Panc1 (cell line): ENCODE results near the gene FDCSP. TPM values are rescaled to one million over a fixed set of nuclear protein-coding genes. Genes with fewer than 3 reads are reported as not detected.

Source experiments
- ATAC-seq: fragments of 200-7000 bp; cut with Tn5 transposase; 2 replicates; pipeline ENCODE4 v1.9.1; 2020; ENCODE audit warnings: mild to moderate bottlenecking, moderate library complexity
- BruUV-seq: library from RNA; stranded (reverse); fragments of 400-500 nt; replicated peaks from 2 replicates; lab custom pipeline; 2021; lab: Mats Ljungman, UMichigan
- CTCF ChIA-PET: fragments of 300-600 bp; sonication (Branson Sonifier 250); formaldehyde crosslinking; loops from one replicate; lab custom pipeline; 2022; ENCODE audit warnings: antibody characterized with exemption; lab: Charles Lee
- POLR2A ChIA-PET: fragments of 300-600 bp; sonication (Branson Sonifier 250); formaldehyde crosslinking; loops from one replicate; lab custom pipeline; 2022; ENCODE audit warnings: antibody characterized with exemption; lab: Charles Lee
- DNase-seq: peaks from one replicate; pipeline ENCODE4 v3.0.0-alpha.2; 2010; ENCODE audit warnings: low read depth, low spot score
- H3K27ac ChIP-seq: 2 replicates; pipeline ENCODE4 v1.5.1; 2011; ENCODE audit warnings: mild to moderate bottlenecking, low read length, inconsistent platforms
- H3K27me3 ChIP-seq: fragments of 200-500 bp; sonication (Bioruptor generic); 2 replicates; pipeline ENCODE4 v1.6.0; 2014; ENCODE audit warnings: low read length, inconsistent platforms; ENCODE audit not compliant: control insufficient read depth, insufficient read depth
- H3K36me3 ChIP-seq: fragments of 200-500 bp; sonication (Bioruptor generic); 2 replicates; pipeline ENCODE4 v1.5.1; 2014; ENCODE audit warnings: inconsistent platforms, mild to moderate bottlenecking, low read length, moderate library complexity; ENCODE audit not compliant: control insufficient read depth, insufficient read depth
- H3K4me1 ChIP-seq: 2 replicates; pipeline ENCODE4 v1.5.1; 2011; ENCODE audit warnings: inconsistent platforms, mild to moderate bottlenecking, low read length, moderate library complexity; ENCODE audit not compliant: control insufficient read depth, insufficient read depth
- H3K4me3 ChIP-seq, 2 experiments: 2 replicates each; pipeline ENCODE4 v1.5.1; 2011 to 2012; ENCODE audit warnings: low read depth in 2 of 2, low read length in 2 of 2, mild to moderate bottlenecking in 2 of 2, inconsistent platforms in 1 of 2, moderate library complexity in 1 of 2
- H3K9me3 ChIP-seq: fragments of 200-500 bp; sonication (Bioruptor generic); 2 replicates; pipeline ENCODE4 v1.5.1; 2014; ENCODE audit warnings: low read depth, mild to moderate bottlenecking, inconsistent platforms, low read length, moderate library complexity; ENCODE audit not compliant: control insufficient read depth, insufficient read depth
- POLR2AphosphoS5 ChIP-seq: IDR thresholded peaks from 2 replicates; pipeline ENCODE4 v1.6.1; 2012; ENCODE audit warnings: mild to moderate bottlenecking, low read depth, low read length, moderate library complexity
- SIN3A ChIP-seq: IDR thresholded peaks from 2 replicates; pipeline ENCODE4 v1.6.1; 2012; ENCODE audit warnings: low read depth, mild to moderate bottlenecking, low read length, moderate library complexity, borderline replicate concordance; ENCODE audit not compliant: insufficient read depth
- TCF7L2 ChIP-seq: IDR thresholded peaks from 2 replicates; pipeline ENCODE4 v1.6.1; 2011; ENCODE audit warnings: mild to moderate bottlenecking, low read depth, low read length, inconsistent platforms
- in situ Hi-C: cut with HindIII; loops from 2 replicates; pipeline ENCODE4 v1.10.0; 2016; ENCODE audit warnings: low sequenced_read_pairs, low pct_unique_long_range_greater_than_20kb
- intact Hi-C: fragments of 100-400 bp; cut with micrococcal nuclease; formaldehyde crosslinking; loops from one replicate; pipeline ENCODE4 v1.10.0; 2022; ENCODE audit not compliant: unreplicated experiment
- total RNA-seq: library from RNA; stranded (reverse); gene quantifications from one replicate; pipeline ENCODE4 v1.2.1, GENCODE V29; 2021; ENCODE audit not compliant: unreplicated experiment
- TF ChIP-seq, protein P1 (sequence below): fragments of 450-650 bp; IDR thresholded peaks from 2 replicates; pipeline ENCODE4 v1.5.1; 2017; ENCODE audit warnings: mild to moderate bottlenecking
- TF ChIP-seq, protein P2 (sequence below), 2 experiments: IDR thresholded peaks; 2 replicates each; pipeline ENCODE4 v1.6.1; 2011 to 2012; ENCODE audit warnings: low read depth in 2 of 2, control low read depth in 1 of 2, low read length in 1 of 2, mild to moderate bottlenecking in 1 of 2, moderate library complexity in 1 of 2; ENCODE audit not compliant: insufficient read depth in 1 of 2

FDCSP gene
- total RNA-seq, 1 experiment from 2014 or later: not detected

DNA sequence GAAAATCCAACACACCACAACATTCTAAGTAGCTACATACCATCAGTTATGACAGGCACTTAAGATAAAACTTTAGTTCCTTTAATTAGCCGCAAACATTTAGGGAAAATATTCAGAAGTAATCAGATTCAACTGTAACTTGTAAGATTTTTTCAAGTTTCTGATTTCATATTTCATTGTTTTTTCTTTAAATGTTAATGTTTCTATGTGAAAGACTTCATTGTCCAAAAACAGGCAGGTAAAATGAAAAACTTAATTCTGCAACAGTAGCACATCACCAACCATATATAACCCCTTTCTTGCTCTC lies 42.0 kb upstream of the FDCSP start:
- no peak overlapping the region for H3K27ac ChIP-seq
- no peak overlapping the region for H3K4me3 ChIP-seq
- intact Hi-C loops: loop anchor here (5.0 to 10.0 kb wide), 3 partner anchors 287 to 489 kb away; no protein-coding TSS in a partner anchor
- no TSS peak for BruUV-seq
- no peaks in the 10 kb centered on the region for H3K27me3 ChIP-seq
- in situ Hi-C loops: no loop called here
- ATAC-seq (no peak), DNase-seq (no peak)
- ChIA-PET CTCF (no interaction called here), POLR2A (no interaction called here)
- TF ChIP-seq, protein P1, sequence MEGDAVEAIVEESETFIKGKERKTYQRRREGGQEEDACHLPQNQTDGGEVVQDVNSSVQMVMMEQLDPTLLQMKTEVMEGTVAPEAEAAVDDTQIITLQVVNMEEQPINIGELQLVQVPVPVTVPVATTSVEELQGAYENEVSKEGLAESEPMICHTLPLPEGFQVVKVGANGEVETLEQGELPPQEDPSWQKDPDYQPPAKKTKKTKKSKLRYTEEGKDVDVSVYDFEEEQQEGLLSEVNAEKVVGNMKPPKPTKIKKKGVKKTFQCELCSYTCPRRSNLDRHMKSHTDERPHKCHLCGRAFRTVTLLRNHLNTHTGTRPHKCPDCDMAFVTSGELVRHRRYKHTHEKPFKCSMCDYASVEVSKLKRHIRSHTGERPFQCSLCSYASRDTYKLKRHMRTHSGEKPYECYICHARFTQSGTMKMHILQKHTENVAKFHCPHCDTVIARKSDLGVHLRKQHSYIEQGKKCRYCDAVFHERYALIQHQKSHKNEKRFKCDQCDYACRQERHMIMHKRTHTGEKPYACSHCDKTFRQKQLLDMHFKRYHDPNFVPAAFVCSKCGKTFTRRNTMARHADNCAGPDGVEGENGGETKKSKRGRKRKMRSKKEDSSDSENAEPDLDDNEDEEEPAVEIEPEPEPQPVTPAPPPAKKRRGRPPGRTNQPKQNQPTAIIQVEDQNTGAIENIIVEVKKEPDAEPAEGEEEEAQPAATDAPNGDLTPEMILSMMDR: peak; percentile 38; the same call in 1 of the 2 replicates
- TF ChIP-seq TCF7L2: no peak
- TF ChIP-seq, protein P2, sequence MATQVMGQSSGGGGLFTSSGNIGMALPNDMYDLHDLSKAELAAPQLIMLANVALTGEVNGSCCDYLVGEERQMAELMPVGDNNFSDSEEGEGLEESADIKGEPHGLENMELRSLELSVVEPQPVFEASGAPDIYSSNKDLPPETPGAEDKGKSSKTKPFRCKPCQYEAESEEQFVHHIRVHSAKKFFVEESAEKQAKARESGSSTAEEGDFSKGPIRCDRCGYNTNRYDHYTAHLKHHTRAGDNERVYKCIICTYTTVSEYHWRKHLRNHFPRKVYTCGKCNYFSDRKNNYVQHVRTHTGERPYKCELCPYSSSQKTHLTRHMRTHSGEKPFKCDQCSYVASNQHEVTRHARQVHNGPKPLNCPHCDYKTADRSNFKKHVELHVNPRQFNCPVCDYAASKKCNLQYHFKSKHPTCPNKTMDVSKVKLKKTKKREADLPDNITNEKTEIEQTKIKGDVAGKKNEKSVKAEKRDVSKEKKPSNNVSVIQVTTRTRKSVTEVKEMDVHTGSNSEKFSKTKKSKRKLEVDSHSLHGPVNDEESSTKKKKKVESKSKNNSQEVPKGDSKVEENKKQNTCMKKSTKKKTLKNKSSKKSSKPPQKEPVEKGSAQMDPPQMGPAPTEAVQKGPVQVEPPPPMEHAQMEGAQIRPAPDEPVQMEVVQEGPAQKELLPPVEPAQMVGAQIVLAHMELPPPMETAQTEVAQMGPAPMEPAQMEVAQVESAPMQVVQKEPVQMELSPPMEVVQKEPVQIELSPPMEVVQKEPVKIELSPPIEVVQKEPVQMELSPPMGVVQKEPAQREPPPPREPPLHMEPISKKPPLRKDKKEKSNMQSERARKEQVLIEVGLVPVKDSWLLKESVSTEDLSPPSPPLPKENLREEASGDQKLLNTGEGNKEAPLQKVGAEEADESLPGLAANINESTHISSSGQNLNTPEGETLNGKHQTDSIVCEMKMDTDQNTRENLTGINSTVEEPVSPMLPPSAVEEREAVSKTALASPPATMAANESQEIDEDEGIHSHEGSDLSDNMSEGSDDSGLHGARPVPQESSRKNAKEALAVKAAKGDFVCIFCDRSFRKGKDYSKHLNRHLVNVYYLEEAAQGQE (IDR thresholded peaks at IDR 0.05; ENCODE audit: insufficient read depth in 1 of 2, low read depth in 2 of 2, low read length in 1 of 2): no peak
- TF ChIP-seq SIN3A: no peak
- TF ChIP-seq POLR2AphosphoS5: no peak
- H3K4me1 ChIP-seq: no peaks in the 10 kb centered on the region
- H3K9me3 ChIP-seq: no peaks in the 10 kb centered on the region
- H3K36me3 ChIP-seq: no peaks in the 10 kb centered on the region

DNA sequence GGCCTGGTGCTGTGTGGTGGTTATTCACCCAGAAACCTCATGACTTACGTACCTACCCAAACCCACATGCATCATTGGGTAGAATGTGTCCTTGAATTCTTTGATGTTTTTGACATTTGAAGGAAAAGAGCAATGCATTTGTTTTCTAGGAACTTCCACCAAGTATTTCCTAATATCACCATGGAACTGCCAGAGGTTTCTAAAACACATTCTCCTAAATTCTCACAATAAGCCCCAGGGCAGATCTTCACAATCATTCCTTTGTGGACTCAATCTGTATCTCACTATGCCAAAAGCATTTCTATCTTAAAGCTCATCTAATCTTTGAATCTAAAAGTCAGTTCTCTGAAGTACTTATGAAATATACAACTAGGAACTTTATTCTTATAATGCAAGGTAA lies 38.7 kb upstream of the FDCSP start:
- no peak overlapping the region for H3K4me3 ChIP-seq
- no TSS peak for BruUV-seq
- in situ Hi-C loops (no loop called here), intact Hi-C loops (loop anchor here (10.0 kb wide), 2 partner anchors 318 to 492 kb away; no protein-coding TSS in a partner anchor)
- H3K27me3 ChIP-seq: no peaks in the 10 kb centered on the region
- H3K36me3 ChIP-seq: no peaks in the 10 kb centered on the region
- ATAC-seq (no peak), DNase-seq (no peak)
- H3K27ac ChIP-seq: no peak overlapping the region
- ChIA-PET CTCF (no interaction called here), POLR2A (no interaction called here)
- H3K4me1 ChIP-seq: no peaks in the 10 kb centered on the region
- H3K9me3 ChIP-seq: no peaks in the 10 kb centered on the region
- TF ChIP-seq POLR2AphosphoS5: no peak

DNA sequence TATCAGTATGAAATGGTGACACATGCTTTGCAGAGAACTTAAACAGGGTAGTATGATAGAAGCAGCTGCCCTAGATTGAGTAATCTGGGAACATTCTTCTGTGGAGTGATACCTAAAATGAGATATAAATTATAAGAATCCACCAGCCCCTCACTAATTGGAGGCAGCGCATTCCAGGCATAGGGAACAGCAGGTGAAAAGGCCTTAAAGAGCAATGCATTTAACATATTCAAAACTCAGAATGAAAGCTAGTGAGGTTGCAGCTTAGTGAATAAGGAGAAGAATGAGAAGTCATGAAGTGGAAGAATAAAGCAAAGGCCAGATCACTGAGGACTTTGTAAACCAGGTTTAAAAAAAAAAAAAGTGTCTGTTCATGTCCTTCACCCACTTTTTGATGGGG lies 35.3 kb upstream of the FDCSP start:
- in situ Hi-C loops: no loop called here
- ChIA-PET POLR2A (no interaction called here), CTCF (no interaction called here)

More for the DNA sequence above, 35.3 kb upstream of the FDCSP start:
- no TSS peak for BruUV-seq
- intact Hi-C loops: no loop called here
- Histone ChIP-seq H3K27ac (no peak overlapping the region), H3K9me3 (no peaks in the 10 kb centered on the region), H3K36me3 (no peaks in the 10 kb centered on the region; the same call in 1 of the 2 replicates), H3K27me3 (no peaks in the 10 kb centered on the region), H3K4me1 (no peaks in the 10 kb centered on the region), H3K4me3 (no peak overlapping the region)
- no peak for TF ChIP-seq SIN3A
- ATAC-seq: no peak
- no peak for DNase-seq
